Measurements from ENCODE around the gene TSTD1. TPM values are rescaled to one million over a fixed set of nuclear protein-coding genes. Genes with fewer than 3 reads are reported as not detected.
"Not testable (repeated sequence)": the region's sequence is repeated elsewhere in the genome, so short reads cannot be mapped to it uniquely, and the experiment has no call there.

TSTD1 gene
- total RNA-seq, 1 donor from 2014 or later = 9.5 TPM

DNA sequence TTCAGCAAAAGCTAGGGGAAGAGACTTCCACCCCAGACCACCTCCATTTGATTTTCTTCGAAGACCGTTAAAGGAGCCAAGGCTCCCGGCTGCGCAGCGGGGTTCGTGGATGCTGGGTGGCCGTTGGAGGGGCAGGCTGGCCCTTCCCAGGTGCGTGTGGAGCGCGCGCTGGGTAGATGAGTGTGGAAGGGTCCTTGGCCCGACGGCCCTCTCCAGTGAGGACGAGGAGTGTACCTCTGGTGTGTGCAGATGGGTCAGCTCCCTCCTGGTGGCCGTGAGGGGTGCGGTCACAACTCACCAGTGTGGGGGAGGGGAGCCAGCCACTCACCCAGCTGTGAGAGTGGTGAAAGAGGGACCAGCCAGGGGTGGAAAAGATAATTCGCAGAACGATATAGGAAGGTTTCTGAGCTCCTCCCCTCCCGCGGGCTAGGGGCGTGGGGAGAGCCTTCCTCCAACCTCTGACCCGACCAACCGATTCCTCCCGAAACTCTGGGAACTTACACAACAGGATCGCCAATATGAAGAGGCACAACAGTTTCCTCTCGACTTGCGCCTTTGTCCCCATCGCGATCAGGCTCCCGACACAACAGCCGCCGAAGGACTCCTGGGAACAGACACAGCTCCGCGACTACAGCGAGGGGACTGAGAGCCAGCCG is 18.1 kb downstream of the TSTD1 start, which contains the start of gene F11R:
F11R (minus strand) TSS at position 644 of the 656 bp plus-strand sequence; CDS start at position 565, 79 bp downstream.
- no peaks in the 10 kb centered on the region for H4K20me1 ChIP-seq (ENCODE audit: insufficient read depth, low read length)
- Mint-ChIP-seq H3K4me3 (ENCODE audit: unreplicated experiment) (peak within 1 kb of the TSS; percentile 88), H3K4me1 (ENCODE audit: low read depth, unreplicated experiment) (peaks cover 31% of the 10 kb centered on the region), H3K36me3 (ENCODE audit: low read depth, unreplicated experiment) (peaks cover 2% of the 10 kb centered on the region), H3K27ac (ENCODE audit: unreplicated experiment) (peak within 1 kb of the TSS; percentile 64), H3K27me3 (ENCODE audit: low read depth, unreplicated experiment) (no peaks in the 10 kb centered on the region), H3K9me3 (ENCODE audit: unreplicated experiment) (no peaks in the 10 kb centered on the region)
- H3K9me3 ChIP-seq (ENCODE audit: insufficient read depth, low read depth, low read length) = no peaks in the 10 kb centered on the region
- no peaks in the 10 kb centered on the region for H3K36me3 ChIP-seq (ENCODE audit: insufficient read depth, low read length)
- peak within 1 kb of the TSS; percentile 54 for H3K9ac ChIP-seq (ENCODE audit: low read length)
- peak within 1 kb of the TSS; percentile 97 for H3K4me2 ChIP-seq (ENCODE audit: low read length)
- no peak for DNase-seq (ENCODE audit: low read depth)
- TF ChIP-seq EZH2 (IDR thresholded peaks at IDR 0.05; ENCODE audit: insufficient read depth, low read length) (no peak), CTCF (IDR thresholded peaks at IDR 0.05; ENCODE audit: insufficient read depth, low read depth, low read length) (no peak)
- FAIRE-seq = no peak
- H3K27ac ChIP-seq (ENCODE audit: low read depth, low read length) = no peak within 1 kb of the TSS
- H3K79me2 ChIP-seq (ENCODE audit: insufficient read depth, low read length) = no peaks in the 10 kb centered on the region
- peaks cover 12% of the 10 kb centered on the region for H3K4me1 ChIP-seq (ENCODE audit: insufficient read depth, low read length)
- H2AFZ ChIP-seq (ENCODE audit: low read depth, low read length) = peak within 1 kb of the TSS; percentile 88
- peaks cover 27% of the 10 kb centered on the region for H3K27me3 ChIP-seq (ENCODE audit: insufficient read depth, low read length)
- H3K4me3 ChIP-seq (ENCODE audit: insufficient read depth, low read depth, low read length) = peak within 1 kb of the TSS; percentile 75

GRCh38 chr1:161019751-161020495 is 18.8 kb downstream of the TSTD1 start:
- no peak for DNase-seq (ENCODE audit: low read depth)
- Histone ChIP-seq H4K20me1 (ENCODE audit: insufficient read depth, low read length) (no peaks in the 10 kb centered on the region), H3K9ac (ENCODE audit: low read length) (peak overlapping the region; percentile 54), H3K27ac (ENCODE audit: low read depth, low read length) (no peak overlapping the region), H3K9me3 (ENCODE audit: insufficient read depth, low read depth, low read length) (no peaks in the 10 kb centered on the region), H3K4me2 (ENCODE audit: low read length) (peak overlapping the region; percentile 97), H3K4me1 (ENCODE audit: insufficient read depth, low read length) (peaks cover 12% of the 10 kb centered on the region), H3K4me3 (ENCODE audit: insufficient read depth, low read depth, low read length) (peak overlapping the region; percentile 75), H2AFZ (ENCODE audit: low read depth, low read length) (peak overlapping the region; percentile 88), H3K27me3 (ENCODE audit: insufficient read depth, low read length) (peaks cover 27% of the 10 kb centered on the region), H3K36me3 (ENCODE audit: insufficient read depth, low read length) (no peaks in the 10 kb centered on the region), H3K79me2 (ENCODE audit: insufficient read depth, low read length) (no peaks in the 10 kb centered on the region)
- no peak for FAIRE-seq
- Mint-ChIP-seq H3K27ac (ENCODE audit: unreplicated experiment) (peak overlapping the region; percentile 16), H3K9me3 (ENCODE audit: unreplicated experiment) (no peaks in the 10 kb centered on the region), H3K4me1 (ENCODE audit: low read depth, unreplicated experiment) (peaks cover 28% of the 10 kb centered on the region), H3K36me3 (ENCODE audit: low read depth, unreplicated experiment) (peaks cover 2% of the 10 kb centered on the region), H3K4me3 (ENCODE audit: unreplicated experiment) (peak overlapping the region; percentile 88), H3K27me3 (ENCODE audit: low read depth, unreplicated experiment) (no peaks in the 10 kb centered on the region)
- TF ChIP-seq CTCF (IDR thresholded peaks at IDR 0.05; ENCODE audit: insufficient read depth, low read depth, low read length) (no peak), EZH2 (IDR thresholded peaks at IDR 0.05; ENCODE audit: insufficient read depth, low read length) (no peak)

DNA sequence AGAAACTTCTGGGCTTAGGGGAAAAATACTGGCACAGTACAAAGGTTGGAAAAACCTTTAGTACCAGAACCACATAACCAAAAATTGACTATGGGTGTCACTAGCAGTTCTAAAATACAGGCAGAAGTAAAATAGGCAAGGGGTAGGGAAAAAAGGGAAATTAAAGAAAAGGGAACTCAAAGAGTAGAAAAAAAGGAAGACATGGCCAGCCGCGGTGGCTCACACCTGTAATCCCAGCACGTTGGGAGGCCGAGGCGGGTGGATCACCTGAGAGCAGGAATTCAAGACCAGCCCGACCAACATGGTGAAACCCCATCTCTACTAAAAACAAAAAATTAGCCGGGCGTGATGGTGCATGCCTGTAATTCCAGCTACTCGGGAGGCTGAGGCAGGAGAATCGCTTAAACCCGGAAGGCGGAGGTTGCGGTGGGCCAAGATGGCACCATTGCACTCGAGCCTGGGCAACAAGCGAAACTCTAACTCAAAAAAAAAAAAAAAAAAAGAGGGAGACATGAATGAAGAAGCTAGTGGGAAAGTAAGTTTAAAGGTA is 19.6 kb downstream of the TSTD1 start:
- H3K27me3 ChIP-seq (ENCODE audit: insufficient read depth, low read length) = peaks cover 27% of the 10 kb centered on the region
- H3K4me1 ChIP-seq (ENCODE audit: insufficient read depth, low read length) = peaks cover 12% of the 10 kb centered on the region
- Mint-ChIP-seq H3K4me1 (ENCODE audit: low read depth, unreplicated experiment) (peaks cover 28% of the 10 kb centered on the region), H3K4me3 (ENCODE audit: unreplicated experiment) (peak overlapping the region; percentile 88)
- DNase-seq (ENCODE audit: low read depth); H3K9ac ChIP-seq (ENCODE audit: low read length); H4K20me1 ChIP-seq (ENCODE audit: insufficient read depth, low read length); FAIRE-seq; H3K9me3 ChIP-seq (ENCODE audit: insufficient read depth, low read depth, low read length); H3K36me3 ChIP-seq (ENCODE audit: insufficient read depth, low read length); H2AFZ ChIP-seq (ENCODE audit: low read depth, low read length); H3K36me3 Mint-ChIP-seq (ENCODE audit: low read depth, unreplicated experiment); H3K4me3 ChIP-seq (ENCODE audit: insufficient read depth, low read depth, low read length); H3K79me2 ChIP-seq (ENCODE audit: insufficient read depth, low read length); H3K27ac ChIP-seq (ENCODE audit: low read depth, low read length); H3K27me3 Mint-ChIP-seq (ENCODE audit: low read depth, unreplicated experiment); H3K4me2 ChIP-seq (ENCODE audit: low read length); H3K9me3 Mint-ChIP-seq (ENCODE audit: unreplicated experiment); H3K27ac Mint-ChIP-seq (ENCODE audit: unreplicated experiment): not testable (repeated sequence)
